Neutrophil (primary cell): Measurements from ENCODE around the gene SWAP70.

Experiments used
- H3K27ac ChIP-seq: fragments of 200-600 bp; sonication (generic); 2 replicates; pipeline ENCODE4 v1.5.1; 2016; ENCODE audit warnings: mild to moderate bottlenecking, moderate library complexity
- H3K27me3 ChIP-seq: fragments of 200-600 bp; sonication (generic); 2 replicates; pipeline ENCODE4 v1.6.0; 2016; ENCODE audit warnings: mild to moderate bottlenecking
- H3K36me3 ChIP-seq: fragments of 200-600 bp; sonication (generic); 2 replicates; pipeline ENCODE4 v1.5.1; 2017
- H3K4me1 ChIP-seq, 2 experiments: fragments of 200-600 bp in 1 of 2; sonication (generic) in 1 of 2; 1 replicate in 1 of 2; 2 replicates in 1 of 2; pipeline versions ENCODE4 v1.5.1 to v1.6.1; 2013 to 2016; ENCODE audit warnings: low read depth in 1 of 2, low read length in 1 of 2, mild to moderate bottlenecking in 1 of 2, moderate library complexity in 1 of 2; ENCODE audit not compliant: control insufficient read depth in 1 of 2, insufficient read depth in 1 of 2
- H3K4me3 ChIP-seq, 2 experiments: fragments of 200-600 bp in 1 of 2; sonication (generic) in 1 of 2; 1 replicate in 1 of 2; 2 replicates in 1 of 2; pipeline ENCODE4 v1.5.1; 2013 to 2016; ENCODE audit warnings: low read depth in 1 of 2, low read length in 1 of 2, mild to moderate bottlenecking in 1 of 2, moderate library complexity in 1 of 2
- H3K9me3 ChIP-seq: fragments of 200-600 bp; sonication (generic); 2 replicates; pipeline ENCODE4 v1.5.1; 2016
- TF ChIP-seq, protein P1 (sequence below): fragments of 200-600 bp; sonication (generic); IDR thresholded peaks from 2 replicates; pipeline ENCODE4 v1.5.1; 2016; ENCODE audit warnings: antibody characterized with exemption

Gene SWAP70

DNA sequence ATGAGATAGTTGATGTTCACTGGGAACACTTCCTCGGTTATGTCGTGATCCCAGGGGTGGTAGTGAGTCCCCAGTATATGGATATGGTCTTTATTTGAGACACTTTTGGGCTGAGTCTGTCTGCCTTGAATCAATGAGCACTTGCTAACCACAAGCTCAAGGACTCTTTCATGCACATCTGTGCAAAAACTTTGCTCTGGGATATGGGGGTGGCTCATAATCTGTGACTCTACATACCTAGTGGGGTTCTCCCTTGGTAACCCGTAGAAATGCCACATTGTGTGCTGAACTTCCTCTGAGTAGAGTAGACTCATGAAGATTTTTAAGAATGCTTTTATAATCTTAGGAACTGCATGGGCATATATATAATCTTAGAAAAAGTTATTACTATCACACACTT is 69.3 kb downstream of the SWAP70 start:
- Histone ChIP-seq H3K9me3 (peaks cover 3% of the 10 kb centered on the region), H3K4me1 (no peaks in the 10 kb centered on the region), H3K27me3 (no peaks in the 10 kb centered on the region), H3K27ac (no peak overlapping the region), H3K36me3 (peaks cover 31% of the 10 kb centered on the region), H3K4me3 (no peak overlapping the region)
- TF ChIP-seq, protein P1, sequence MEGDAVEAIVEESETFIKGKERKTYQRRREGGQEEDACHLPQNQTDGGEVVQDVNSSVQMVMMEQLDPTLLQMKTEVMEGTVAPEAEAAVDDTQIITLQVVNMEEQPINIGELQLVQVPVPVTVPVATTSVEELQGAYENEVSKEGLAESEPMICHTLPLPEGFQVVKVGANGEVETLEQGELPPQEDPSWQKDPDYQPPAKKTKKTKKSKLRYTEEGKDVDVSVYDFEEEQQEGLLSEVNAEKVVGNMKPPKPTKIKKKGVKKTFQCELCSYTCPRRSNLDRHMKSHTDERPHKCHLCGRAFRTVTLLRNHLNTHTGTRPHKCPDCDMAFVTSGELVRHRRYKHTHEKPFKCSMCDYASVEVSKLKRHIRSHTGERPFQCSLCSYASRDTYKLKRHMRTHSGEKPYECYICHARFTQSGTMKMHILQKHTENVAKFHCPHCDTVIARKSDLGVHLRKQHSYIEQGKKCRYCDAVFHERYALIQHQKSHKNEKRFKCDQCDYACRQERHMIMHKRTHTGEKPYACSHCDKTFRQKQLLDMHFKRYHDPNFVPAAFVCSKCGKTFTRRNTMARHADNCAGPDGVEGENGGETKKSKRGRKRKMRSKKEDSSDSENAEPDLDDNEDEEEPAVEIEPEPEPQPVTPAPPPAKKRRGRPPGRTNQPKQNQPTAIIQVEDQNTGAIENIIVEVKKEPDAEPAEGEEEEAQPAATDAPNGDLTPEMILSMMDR, result no peak

DNA sequence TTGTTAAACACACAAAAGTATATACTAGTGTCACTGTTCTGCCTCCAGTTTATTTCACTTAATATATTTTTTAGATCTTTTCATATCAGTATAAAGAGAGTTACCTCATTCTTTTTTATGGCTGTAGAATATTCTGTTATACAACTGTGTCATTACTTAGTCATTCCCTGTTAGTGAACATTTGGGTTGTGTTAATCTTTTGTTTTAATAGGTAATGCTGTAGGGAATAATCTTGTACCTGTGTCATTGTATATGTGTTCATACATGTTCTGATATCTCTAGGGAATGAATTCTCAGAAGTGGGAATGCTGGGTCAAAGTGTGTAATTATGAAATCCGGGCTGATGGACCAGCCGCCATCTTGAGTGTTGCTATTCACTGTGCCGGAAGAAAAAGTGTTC is 71.4 kb downstream of the SWAP70 start:
- no peaks in the 10 kb centered on the region for H3K4me1 ChIP-seq
- H3K27me3 ChIP-seq, result no peaks in the 10 kb centered on the region
- H3K9me3 ChIP-seq, result peaks cover 3% of the 10 kb centered on the region
- no peak overlapping the region for H3K4me3 ChIP-seq
- TF ChIP-seq, protein P1, result no peak
- peaks cover 24% of the 10 kb centered on the region for H3K36me3 ChIP-seq
- H3K27ac ChIP-seq, result no peak overlapping the region

DNA sequence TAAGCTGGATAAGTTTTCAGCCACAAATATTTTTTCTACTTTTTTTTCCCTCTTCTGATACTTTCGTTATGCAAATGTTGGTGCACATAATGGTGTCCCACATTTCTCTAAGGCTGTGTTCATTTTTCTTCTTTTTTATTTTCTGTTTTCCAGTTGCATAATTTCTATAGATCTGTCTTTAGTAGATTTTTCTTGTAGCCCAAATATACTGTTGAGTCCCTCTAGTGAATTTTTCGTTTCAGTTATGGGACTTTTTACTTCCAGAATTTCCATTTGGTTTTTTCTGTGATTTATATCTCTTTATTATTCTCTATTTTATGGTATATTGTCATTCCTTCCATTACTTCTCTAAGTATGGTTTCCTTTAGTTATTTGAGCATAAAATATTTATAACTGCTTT is 72.0 kb downstream of the SWAP70 start:
- TF ChIP-seq, protein P1, result no peak
- Histone ChIP-seq H3K4me1 (no peaks in the 10 kb centered on the region), H3K4me3 (no peak overlapping the region), H3K27me3 (no peaks in the 10 kb centered on the region), H3K27ac (no peak overlapping the region), H3K9me3 (peaks cover 3% of the 10 kb centered on the region), H3K36me3 (peaks cover 31% of the 10 kb centered on the region)

DNA sequence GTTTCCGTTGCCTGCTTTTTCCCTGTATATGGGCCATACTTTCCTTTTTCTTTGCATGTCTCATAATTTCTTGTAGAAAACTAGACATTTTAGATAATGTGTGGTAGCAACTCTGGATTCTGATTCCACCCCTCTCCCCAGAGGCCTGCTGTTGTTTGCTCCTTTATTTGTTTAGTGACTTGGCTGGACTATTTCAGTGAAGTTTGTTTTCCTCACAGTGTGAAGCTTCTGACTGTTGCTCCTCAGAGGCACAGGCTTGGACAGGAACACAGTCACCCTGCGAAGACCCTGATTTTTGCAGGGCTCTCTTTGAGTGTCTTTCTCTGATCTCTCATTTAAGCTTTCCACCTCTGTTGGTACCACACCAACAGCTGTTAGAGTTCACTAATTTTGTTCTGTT is 72.5 kb downstream of the SWAP70 start:
- Histone ChIP-seq H3K4me3 (no peak overlapping the region), H3K27ac (no peak overlapping the region), H3K27me3 (no peaks in the 10 kb centered on the region), H3K4me1 (no peaks in the 10 kb centered on the region), H3K9me3 (peaks cover 3% of the 10 kb centered on the region), H3K36me3 (peaks cover 31% of the 10 kb centered on the region)
- TF ChIP-seq, protein P1, result no peak

DNA sequence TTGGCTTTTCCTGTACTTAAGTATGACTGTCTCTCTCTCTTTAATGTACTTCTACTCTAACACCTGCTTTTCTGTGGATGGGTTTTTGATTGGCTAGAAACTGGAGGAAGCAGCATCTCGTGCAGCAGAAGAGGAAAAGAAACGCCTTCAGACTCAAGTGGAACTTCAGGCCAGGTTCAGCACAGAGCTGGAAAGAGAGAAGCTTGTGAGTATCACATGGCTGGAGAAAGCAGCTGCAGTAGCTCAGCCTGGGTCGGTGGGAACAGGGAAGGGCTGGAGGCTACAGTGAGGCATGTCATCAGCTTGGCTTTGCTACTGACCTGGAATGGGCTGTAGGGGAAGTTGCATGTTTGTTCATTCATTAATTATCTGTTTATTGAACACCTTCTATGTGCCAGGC is 74.2 kb downstream of the SWAP70 start:
- Histone ChIP-seq H3K27me3 (no peaks in the 10 kb centered on the region), H3K4me1 (no peaks in the 10 kb centered on the region), H3K9me3 (peaks cover 3% of the 10 kb centered on the region), H3K36me3 (peaks cover 24% of the 10 kb centered on the region), H3K4me3 (no peak overlapping the region), H3K27ac (no peak overlapping the region)
- TF ChIP-seq, protein P1, result no peak

DNA sequence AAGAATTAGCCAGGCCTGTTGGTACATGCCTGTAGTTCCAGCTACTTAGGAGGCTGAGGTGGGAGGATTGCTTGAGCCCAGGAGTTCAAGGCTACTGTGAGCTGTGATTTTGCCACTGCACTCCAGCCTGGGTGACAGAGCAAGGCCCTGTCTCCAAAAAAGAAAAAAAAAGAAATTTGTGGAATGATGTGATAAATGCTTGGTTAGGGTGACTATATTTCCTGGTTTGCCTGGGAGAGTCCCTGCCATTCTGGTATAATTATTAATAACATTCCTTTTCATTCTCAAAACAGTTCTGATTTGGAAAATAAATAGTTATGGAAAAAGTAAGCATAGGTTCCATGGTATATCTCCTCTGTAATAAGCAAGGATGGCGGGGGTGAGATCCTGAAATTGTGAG is 74.8 kb downstream of the SWAP70 start:
- TF ChIP-seq, protein P1, result no peak
- peaks cover 3% of the 10 kb centered on the region for H3K9me3 ChIP-seq
- no peaks in the 10 kb centered on the region for H3K27me3 ChIP-seq
- no peaks in the 10 kb centered on the region for H3K4me1 ChIP-seq
- H3K36me3 ChIP-seq, result peaks cover 19% of the 10 kb centered on the region
- H3K27ac ChIP-seq, result no peak overlapping the region
- H3K4me3 ChIP-seq, result no peak overlapping the region
